Measurements from ENCODE around the gene LAX1. TPM values are rescaled to one million over a fixed set of nuclear protein-coding genes. Genes with fewer than 3 reads are reported as not detected.

The LAX1 gene
- total and polyA plus RNA-seq, 2 of the 4 experiments (the other 2 are of a cell fraction), result 0.03 TPM; not detected in 1

GRCh38 chr1:203796236-203796605 is 31.2 kb downstream of the LAX1 start (continued):
- TF ChIP-seq CHD1 (IDR thresholded peaks at IDR 0.05; ENCODE audit: low read depth, low read length) (no peak), RAD21 (IDR thresholded peaks at IDR 0.05; ENCODE audit: low read length) (no peak), CTCF (conservative IDR thresholded peaks at IDR 0.05; ENCODE audit: low read depth, low read length) (no peak)

DNA sequence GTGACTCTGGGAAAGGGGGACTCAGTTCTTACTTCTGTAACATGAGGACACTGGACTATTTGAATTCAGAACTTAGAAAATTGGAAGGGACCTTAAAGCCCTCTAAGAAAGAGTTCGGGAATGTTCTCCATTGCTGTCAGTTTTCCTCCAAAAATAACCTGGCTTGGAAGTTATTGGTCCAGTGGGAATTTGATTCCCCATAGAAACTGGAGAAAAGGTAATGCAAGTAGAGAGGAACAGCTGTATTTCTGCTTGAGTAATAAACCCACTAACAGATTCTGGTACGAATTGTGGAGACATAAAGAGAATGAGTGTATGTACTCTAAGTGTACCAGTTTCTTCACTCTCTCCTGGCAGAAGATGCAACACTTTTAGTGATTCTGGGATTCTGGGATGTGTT is 32.2 kb downstream of the LAX1 start:
- POLR2A ChIA-PET (ENCODE audit: unreplicated experiment), result no interaction called here
- Histone ChIP-seq H3K9me3 (ENCODE audit: control insufficient read depth, insufficient read depth, low read length) (no peaks in the 10 kb centered on the region), H3K27ac (ENCODE audit: insufficient read depth, low read length) (no peak overlapping the region), H4K91ac (ENCODE audit: insufficient read depth, low read depth, low read length) (no peak overlapping the region), H3K4ac (ENCODE audit: low read depth, low read length) (no peak overlapping the region), H3K4me2 (ENCODE audit: low read depth, low read length) (peak overlapping the region; percentile 91), H2AFZ (replicated peaks; ENCODE audit: low read length, poor library complexity) (no peak overlapping the region), H3K4me1 (ENCODE audit: control insufficient read depth, insufficient read depth, low read length) (peaks cover 12% of the 10 kb centered on the region), H2BK20ac (ENCODE audit: low read depth, low read length) (no peak overlapping the region), H2BK15ac (ENCODE audit: low read depth, low read length) (no peak overlapping the region), H3K4me3 (ENCODE audit: insufficient read depth, low read depth, low read length) (peak overlapping the region; percentile 86; the same call in 1 of the 2 replicates), H4K8ac (ENCODE audit: low read depth in 2 of 2, low read length in 2 of 2) (no peak overlapping the region), H3K14ac (replicated peaks; ENCODE audit: low read depth, low read length) (peak overlapping the region; percentile 74; the same call in 1 of the 2 replicates), H3K23ac (ENCODE audit: low read depth, low read length) (peak overlapping the region; percentile 91; the same call in 1 of the 2 replicates), H2AK5ac (ENCODE audit: low read depth, low read length) (no peak overlapping the region), H3K9me1 (ENCODE audit: insufficient read depth, low read length) (peaks cover 10% of the 10 kb centered on the region), H3K79me1 (ENCODE audit: low read depth in 1 of 2, low read length in 2 of 2) (peaks cover 10 to 47% of the 10 kb centered on the region in 2 experiments; a peak in 3 of 4 replicates), H4K5ac (ENCODE audit: low read depth, low read length) (no peak overlapping the region), H3K56ac (ENCODE audit: extremely low read depth, insufficient read depth, low read length) (no peak overlapping the region), H2BK5ac (ENCODE audit: low read depth, low read length, poor library complexity, severe bottlenecking) (no peak overlapping the region), H2BK120ac (ENCODE audit: low read depth, low read length) (no peak overlapping the region), H3K9ac (ENCODE audit: low read depth, low read length) (peak overlapping the region; percentile 85; the same call in 1 of the 2 replicates), H3K36me3 (ENCODE audit: control insufficient read depth, insufficient read depth, low read length) (peaks cover 14% of the 10 kb centered on the region), H3K18ac (ENCODE audit: low read depth, low read length) (no peak overlapping the region), H4K20me1 (ENCODE audit: insufficient read depth, low read length) (peaks cover 54% of the 10 kb centered on the region), H2AK9ac (replicated peaks; ENCODE audit: low read depth, low read length, poor library complexity) (no peak overlapping the region), H3K27me3 (ENCODE audit: control insufficient read depth, insufficient read depth, low read length) (no peaks in the 10 kb centered on the region)
- ATAC-seq (ENCODE audit: low read depth) (no peak), DNase-seq (no peak)
- BruUV-seq (replicated peaks), result no TSS peak
- intact Hi-C loops (cut with micrococcal nuclease), result loop anchor here (5.0 kb wide), 1 partner anchor 240 kb away; no protein-coding TSS in a partner anchor
- WGBS, 2 experiments (ENCODE audit: extremely low coverage in 2 of 2, insufficient read length in 1 of 2), result no CpG with 5 or more reads among the region's 2 CpGs
- dilution Hi-C loops (cut with HindIII; ENCODE audit: low sequenced_read_pairs, unreplicated experiment), result no loop called here
- CTCF ChIA-PET, result no interaction called here
- TF ChIP-seq RAD21 (IDR thresholded peaks at IDR 0.05; ENCODE audit: low read length) (no peak), POLR2A (IDR thresholded peaks at IDR 0.05; ENCODE audit: low read depth, low read length) (no peak), MAZ (IDR thresholded peaks at IDR 0.05; ENCODE audit: borderline replicate concordance, low read depth, low read length) (no peak), RFX5 (IDR thresholded peaks at IDR 0.05; ENCODE audit: low read depth, low read length) (no peak), MAFK (IDR thresholded peaks at IDR 0.05; ENCODE audit: low read depth, low read length) (no peak), RCOR1 (IDR thresholded peaks at IDR 0.05; ENCODE audit: insufficient replicate concordance, low read length) (no peak), CTCF (conservative IDR thresholded peaks at IDR 0.05; ENCODE audit: low read depth, low read length) (no peak), FOS (IDR thresholded peaks at IDR 0.05; ENCODE audit: low read depth, low read length) (no peak)
- TF ChIP-seq, protein P1, sequence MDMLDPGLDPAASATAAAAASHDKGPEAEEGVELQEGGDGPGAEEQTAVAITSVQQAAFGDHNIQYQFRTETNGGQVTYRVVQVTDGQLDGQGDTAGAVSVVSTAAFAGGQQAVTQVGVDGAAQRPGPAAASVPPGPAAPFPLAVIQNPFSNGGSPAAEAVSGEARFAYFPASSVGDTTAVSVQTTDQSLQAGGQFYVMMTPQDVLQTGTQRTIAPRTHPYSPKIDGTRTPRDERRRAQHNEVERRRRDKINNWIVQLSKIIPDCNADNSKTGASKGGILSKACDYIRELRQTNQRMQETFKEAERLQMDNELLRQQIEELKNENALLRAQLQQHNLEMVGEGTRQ (IDR thresholded peaks at IDR 0.05; ENCODE audit: low read depth, low read length), result no peak
- in situ Hi-C loops (cut with MboI; ENCODE audit: low sequenced_read_pairs), result no loop called here
